Amniotic stem cell (primary cell): Measurements from ENCODE around the gene PDE4D.

Experiments used
- DNase-seq: peaks from one replicate; lab custom pipeline; 2025; lab: John Stamatoyannopoulos, UW

Gene PDE4D

DNA sequence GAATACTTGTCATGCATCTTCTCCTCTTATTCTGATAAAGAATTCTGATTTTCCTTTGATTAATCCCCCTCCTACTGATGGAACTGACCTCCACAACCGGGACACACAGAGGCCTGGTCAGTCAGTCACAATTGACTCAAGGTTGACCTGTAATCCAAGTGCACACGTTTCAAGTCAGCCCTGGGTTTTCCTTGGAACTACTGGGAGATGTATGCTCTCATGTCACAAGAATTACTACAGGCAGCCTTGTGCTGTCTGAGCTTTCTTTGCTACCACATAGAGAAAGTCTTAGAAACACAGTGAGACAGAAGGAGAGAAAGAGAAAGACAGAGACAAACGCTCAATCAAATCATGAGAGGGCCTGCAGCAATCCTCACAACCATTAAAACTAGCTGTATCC lies 345.8 kb downstream of the PDE4D start:
- no peak for DNase-seq

DNA sequence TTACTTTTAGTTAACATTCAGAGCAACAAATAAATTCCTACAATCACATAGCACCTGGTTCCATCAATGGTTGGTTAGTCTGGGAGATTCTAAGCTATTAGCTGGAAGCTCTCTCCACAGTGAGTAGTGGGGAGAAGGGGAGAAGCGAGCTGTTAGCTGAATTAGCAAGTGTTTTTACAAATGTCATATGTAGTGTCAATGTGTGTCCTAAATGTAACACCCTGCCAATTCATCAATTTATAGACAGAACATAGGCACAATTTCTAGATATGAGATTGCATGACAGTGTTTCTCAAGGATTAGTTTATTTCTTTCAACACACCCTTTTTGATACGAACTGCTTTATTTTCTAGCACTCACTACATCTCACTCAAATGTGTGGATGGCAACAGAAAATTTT lies 349.0 kb downstream of the PDE4D start:
- no peak for DNase-seq

DNA sequence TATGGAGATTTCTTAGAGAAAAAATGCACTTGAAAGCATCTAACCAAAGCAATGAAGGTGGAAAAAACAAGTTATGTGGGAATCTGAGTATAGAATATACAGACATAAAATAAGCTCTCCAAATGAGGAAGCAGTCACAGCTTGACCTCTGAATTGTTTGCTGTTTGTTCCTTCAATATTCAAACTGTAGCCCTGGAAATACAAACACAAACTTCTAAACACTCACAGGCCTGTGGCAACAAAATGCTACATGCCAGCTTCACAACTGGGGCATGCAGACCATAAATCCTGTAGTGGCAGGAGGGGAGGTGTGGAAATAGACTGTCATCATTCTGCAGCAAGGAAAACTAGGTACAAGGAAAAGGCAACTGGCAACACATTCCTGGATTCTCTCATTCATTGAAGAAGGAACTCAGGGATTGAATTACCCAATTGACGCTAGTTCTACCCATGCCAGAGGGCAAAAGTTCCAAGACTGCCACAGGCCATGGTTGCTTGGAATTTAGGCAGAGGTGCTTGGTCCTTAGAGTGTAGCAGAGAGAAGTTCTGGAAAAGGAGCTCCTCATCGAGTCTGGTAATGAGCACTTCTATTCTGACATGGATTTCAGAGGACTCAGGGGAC lies 349.6 kb downstream of the PDE4D start:
- no peak for DNase-seq

DNA sequence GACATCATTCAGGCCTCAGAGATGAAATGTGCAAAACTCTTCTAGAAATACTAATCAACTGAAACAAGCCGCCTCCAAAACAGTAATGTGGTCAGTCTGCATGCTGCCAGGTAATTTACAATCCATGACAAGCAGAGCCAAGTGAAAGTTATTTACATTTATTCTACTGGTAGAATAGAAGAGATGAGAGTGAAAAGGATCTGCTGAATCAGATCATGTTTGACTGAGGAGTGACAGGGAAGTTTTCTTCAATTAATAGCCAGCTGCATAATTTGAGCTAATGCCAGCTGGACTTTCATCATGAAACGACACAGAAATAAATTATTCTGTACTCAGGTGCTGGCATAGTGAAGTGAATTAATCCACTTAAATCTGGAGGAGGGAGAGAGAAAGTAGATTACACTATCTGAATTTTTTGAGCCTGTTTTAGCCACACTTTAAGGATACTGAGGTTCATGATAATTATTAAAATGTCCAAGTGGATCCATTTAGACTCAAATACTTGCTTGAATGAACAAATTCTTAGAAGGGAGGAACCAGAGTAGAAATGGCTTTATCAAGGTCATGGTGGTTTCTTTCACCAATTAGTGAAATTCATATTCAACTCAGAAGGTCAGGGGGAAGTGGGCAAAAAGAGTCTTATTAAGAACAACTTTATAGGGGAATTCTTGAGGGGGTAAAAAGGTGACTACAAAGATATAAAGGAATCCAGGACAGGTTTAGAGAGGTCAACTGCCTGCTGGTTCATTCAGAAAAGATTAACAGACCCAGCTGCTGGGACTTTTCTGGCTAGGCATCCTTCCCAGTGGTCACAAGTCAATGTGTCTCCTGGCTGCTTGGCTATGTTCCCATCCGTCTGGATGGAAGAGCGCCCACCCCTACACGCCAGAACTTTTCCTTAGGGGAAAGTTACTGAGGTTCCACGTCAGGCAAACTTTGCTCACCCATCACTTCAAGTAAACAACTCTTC lies 350.4 kb downstream of the PDE4D start:
- no peak for DNase-seq

DNA sequence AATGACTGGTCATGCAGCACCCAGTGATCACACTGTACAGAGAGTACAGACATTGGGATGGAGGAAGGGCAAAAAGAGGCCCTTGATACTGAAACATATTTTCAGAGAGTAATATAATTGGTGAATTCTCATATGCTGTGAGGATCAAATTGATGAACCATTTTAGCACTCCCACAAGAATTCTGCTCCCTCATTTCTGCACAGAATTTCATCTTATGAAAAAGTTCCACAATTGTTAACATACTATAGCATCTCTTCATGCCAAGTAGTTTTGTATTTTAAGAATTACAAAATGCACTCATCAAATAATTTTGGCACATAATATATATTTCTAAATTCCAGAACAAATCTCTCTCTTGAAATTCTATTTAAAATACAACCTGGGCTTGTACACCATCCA lies 351.2 kb downstream of the PDE4D start:
- DNase-seq = no peak

DNA sequence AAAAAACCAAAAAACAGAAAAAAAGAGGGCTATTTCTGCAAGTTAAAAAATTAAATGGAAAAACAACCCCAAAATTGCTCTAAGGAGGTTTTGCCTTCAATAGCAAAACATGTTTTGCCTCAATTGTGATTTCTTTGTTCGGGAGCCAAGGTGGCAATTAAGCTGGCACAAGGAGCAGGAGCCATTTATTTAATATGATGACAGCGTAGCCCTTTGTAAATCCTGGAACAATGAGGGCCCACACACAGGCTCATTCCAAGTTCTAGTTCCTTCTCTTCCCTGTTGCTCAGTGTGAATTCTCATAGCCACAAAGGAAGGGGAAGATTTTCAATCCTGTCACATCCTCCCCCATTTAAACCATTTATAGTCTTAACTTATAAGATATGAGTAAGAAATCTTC lies 353.2 kb downstream of the PDE4D start:
- no peak for DNase-seq

DNA sequence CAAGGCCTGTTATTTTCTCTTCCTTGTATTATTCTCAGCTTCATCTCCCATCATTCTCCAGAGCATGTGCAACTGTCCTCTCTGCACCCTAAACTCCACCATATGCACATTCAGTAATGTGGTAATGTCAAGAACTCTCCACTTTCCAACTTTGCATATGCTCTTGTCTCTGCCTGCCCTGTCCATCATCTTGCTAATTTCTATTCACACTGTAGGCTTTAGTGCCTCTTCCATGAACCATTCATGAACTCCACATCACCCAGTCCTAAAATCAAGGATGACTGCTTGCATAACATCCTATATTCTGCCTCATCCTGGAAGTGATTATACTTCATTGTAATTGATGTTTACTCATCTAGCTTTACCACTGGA lies 354.8 kb downstream of the PDE4D start:
- DNase-seq = no peak

DNA sequence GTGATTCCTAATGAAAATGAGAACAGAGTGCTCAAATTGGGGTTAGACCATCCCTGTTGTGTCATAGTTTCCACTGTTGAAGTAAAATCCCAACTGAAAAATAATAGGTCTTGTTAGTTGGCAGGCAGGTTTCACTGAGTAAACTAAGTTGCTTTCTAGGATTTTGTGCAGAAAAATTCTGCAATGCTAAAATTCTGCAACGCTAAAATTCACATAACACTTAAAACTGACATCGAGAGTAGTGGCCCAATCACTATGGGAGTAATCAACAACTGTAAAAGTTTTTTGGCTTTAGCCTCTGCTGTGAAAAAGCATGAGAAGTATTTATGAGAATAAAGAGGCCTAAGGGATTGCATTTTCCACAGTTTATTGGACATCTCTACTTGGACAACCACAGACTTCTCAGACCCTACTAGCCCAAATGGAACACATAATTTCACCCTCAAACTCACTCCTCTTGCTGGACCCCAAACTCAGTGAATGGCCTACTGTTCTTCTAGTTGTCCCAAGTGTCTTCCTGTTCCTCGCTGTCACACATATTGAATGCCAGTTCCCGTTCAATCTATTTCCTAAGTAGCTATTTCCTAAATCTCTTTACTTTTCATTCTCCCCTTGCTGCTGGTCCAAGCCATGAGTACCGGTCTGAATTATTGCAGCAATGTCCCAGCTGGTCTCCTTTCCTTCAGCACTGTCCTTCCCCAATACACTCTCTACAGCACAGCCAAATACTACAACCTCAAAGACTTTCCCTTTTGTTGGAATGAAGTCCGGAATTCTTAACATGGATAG lies 355.4 kb downstream of the PDE4D start:
- no peak for DNase-seq

DNA sequence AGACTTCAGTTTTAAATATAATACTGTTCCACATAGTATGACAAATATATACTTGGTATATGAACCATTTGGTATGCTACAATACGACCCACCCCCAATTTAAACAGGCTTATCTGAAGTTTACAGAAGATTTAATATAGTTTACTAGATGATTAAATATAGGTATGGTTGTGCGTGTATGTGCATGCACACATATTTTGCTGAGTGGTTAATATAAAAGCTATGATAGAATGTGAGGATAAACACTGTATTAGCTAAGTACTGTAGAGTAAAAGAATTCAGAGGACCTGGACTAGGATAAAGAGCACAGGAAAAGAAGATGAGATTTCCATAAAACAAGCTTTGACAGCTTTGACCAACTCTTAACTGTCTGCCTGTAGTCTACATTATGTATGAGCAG lies 356.7 kb downstream of the PDE4D start:
- DNase-seq = no peak

DNA sequence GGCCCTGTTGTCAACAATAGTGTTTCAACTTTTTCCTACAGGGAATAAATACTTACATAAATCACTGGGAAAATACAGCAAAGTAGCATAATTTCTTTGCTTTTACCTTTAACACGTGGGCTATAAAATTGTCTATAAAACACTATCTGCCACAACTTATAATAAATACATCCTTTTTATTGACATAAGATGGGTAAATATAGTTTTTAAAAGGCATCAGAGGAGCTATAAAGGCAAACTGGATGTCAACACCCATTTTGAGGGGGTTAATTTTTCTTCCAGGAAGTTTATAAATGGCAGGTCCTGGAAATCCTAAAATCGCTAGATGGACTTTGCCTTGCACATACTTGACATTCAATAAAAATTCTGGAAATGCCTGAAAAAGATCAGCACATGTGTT lies 358.0 kb downstream of the PDE4D start:
- DNase-seq = no peak

DNA sequence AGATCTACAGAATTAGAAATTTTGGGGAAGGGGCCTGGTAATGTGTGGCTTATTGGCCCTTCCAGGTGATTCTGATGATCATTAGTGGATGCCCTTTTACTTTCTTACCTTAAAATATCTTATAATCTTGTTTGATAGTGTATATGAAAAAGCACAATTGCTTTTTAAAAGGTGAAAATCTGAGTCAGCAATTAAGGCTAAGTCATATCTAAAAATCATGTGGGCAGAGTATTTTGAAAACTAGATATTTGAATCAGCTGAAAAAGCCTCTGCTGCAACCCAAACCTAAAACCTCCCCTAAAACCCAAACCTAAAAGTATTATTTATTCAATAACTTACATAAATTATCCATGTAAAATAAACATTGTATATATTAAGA lies 359.8 kb downstream of the PDE4D start:
- no peak for DNase-seq

DNA sequence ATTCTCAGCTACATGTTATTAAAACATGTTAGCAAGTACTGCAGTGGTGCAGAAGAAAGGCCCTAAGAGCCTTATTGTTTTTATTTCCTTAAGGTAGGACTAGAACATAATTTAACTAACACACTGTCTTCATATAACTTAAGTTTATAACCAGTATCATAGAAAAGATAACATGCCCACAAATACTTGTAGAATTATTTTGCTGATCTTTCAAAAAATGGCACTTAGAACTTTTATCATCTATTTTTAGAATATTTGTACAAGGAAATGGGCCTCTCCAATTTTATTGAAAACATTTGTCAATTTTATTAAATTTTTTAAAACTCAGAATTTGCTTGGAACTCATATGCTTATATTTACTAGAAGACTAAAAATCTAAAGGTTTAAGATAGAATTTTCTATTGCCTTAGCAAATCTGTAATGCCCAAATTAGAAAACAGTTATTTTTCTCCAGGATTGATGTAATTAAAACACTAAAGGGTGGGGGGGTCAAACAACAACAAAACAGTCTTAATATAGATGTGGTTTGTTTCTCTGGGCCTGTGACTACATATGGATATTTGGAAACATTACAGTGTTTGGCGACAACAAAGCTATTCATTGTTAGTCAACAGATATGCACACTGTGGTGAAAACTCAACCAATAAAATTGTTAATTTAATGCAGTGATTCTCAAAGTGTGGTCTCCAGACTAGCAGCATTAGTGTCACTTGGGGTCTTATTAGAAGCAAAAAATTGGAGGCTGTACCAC lies 360.4 kb downstream of the PDE4D start:
- no peak for DNase-seq

DNA sequence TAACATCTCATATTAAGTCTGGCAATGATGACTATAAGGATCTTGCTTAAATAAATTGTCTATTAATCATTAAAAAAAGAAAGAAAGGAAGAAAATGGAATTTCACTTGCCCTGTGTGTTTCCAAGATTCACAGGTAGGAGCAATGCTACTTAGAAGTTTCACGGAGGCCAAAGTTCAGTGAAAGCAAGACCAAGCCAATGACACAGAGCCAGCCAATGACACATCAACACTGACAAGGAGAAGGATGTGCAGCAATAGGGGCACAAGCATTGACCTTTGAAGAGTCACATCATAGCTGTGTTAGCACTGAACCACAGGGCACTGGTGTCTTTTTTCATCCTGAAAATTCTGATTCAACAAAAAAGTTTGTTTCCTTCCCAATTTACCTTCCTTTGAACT lies 364.3 kb downstream of the PDE4D start:
- DNase-seq = no peak

DNA sequence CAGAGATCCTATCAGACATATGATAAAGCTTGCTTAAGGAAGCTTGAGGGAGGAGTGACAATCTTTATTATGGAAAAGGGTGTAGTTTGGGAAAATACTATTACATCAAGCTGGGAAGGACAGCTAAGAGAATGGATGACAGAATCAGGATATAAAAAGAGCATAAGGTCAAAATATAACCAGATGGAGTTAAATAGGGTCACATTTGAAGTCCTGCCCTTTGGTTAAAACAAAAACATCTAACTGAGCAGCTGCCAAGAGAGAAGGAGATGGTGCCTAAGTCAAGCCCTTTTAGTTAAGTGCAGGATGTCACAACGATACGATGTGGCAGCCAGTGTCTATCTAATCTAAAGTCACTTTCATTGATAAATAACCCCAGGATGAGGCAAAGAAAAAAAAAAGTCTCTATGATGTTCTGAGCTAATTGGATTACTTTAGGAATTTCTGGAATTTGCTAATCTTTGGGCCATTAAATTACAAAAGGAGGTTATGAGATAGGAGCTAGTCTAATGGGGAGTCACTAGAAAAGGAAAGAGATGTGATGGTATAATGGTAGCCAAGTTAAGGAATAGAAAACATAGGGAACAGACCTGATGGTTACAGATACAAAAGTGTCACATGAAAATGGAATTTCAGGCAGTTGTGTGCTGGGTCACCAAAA lies 365.2 kb downstream of the PDE4D start:
- no peak for DNase-seq

DNA sequence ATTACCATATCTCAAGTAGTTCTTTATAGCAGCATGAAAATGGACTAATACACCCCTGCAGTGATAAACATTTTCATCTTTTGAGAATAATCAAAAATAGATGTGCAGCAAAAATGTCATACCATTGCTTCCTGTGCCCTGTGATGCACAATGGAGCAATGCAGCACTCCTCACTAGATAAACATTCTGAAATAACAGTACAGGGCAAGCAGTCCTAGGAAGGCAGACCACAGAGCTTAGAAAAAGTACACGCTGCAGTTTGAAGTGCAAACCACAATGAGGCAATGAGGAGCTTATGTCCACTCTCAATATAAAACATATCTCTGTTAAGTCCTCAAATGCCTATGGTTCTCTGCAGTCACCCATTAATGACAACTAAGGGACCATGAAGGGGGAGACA lies 367.6 kb downstream of the PDE4D start:
- DNase-seq = no peak

DNA sequence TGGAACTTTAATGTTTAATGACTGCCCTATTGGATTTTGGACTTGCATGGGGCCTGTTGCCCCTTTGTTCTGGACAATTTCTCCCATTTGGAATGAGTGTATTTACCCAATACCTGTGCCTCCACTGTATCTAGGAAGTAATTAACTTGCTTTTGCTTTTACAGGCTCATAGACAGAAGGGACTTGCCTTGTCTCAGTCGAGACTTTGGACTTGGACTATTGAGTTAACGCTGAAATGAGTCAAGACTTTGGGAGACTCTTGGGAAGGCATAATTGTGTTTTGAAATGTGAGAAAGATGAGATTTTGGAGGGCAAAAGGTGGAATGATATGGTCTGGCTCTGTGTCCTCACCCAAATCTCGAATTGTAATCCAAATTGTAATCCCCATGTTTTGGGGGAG lies 368.2 kb downstream of the PDE4D start:
- DNase-seq = no peak

DNA sequence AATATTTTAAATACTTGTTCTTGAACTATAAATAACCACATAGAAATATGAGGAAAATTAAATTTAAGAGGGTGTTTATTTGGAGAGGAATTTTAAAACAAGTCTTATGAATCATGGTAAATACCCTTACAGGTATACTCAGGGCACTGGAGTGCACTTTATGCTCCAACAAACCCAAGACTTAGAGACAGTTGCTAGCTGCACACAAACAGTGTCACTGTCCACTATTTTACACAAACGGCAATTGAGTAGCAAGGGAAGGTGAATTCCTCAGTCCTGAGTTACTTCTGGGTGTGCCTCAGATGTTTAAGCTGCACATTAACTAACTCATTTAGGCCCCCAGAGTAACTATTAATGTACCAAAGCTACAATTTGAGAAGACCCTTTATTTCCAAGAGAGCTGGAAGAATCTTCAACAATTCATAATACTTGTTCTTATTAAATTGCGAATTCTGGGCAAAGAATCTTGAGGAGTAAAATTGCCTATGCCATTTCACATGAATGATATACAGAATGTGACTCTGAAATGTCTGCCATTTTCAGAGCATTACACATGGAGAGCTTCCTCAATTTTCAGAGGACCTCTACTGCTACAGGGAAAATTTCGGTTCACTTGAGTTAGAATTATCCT lies 371.2 kb downstream of the PDE4D start:
- DNase-seq = no peak

DNA sequence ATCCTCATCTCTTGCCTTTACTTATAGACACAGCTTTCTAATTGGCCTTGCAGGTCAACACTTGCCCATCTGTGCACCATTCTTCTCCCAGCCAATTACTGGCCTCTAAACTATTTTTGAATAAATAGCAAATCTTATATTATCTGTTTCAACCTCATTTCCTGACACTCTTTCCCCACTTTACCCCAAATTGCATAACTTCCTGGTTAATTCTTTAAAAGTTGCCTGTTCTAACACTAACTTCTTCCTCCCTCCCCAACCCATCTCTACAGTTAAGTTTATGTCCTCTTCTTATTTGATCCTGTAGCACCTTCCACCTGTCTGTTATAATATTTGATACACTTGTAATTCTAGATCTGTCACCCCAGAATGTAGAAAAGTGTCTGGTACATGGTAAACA lies 372.1 kb downstream of the PDE4D start:
- no peak for DNase-seq

DNA sequence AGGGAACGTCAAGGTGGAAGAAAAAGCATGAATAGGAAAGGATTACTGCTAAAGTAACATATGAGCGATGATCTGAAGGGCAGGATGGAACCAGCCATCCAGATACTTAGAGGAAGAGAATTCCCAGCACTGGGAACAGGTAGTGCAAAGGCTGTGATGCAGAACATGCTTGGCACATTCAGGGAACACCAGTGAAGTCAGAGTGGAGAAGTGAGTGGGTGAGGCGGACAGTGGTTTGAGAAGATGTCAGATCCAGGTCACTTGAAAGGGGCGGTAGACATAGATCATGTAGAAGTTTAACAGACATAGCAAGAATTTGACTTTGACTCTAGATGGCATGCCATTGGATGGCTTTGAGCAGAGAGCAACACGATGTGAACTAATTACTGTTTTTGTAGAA lies 374.2 kb downstream of the PDE4D start:
- DNase-seq = no peak

DNA sequence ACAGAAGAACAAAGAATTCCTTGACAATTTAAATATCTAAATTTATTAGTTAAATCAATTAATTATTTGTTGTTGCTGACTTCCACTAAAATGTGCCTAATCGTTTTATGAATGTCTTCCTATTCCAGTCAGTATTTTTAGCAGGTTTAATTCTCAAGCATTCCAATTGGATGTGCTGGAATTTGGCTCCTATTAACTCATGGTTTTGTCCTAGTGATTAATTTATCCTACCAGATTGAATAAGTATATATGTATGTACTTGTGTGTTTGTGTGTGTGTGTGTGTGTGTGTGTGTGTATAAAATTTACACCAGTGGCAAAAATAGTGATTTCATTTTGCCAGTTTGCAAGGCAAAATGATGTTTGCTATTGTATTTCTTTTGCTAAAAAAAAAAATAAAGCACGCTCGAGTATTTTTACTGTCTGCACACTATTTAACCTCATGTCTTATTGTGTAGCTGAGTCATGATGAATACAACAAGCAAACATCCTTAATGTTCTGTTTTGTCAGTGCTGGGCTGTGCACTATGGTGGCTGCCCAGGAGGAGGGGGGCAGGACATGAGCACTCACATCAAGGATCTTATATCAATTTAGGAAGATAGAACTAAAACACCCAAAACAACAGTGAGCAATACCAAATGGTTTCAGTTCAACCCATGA lies 375.5 kb downstream of the PDE4D start:
- DNase-seq = no peak

DNA sequence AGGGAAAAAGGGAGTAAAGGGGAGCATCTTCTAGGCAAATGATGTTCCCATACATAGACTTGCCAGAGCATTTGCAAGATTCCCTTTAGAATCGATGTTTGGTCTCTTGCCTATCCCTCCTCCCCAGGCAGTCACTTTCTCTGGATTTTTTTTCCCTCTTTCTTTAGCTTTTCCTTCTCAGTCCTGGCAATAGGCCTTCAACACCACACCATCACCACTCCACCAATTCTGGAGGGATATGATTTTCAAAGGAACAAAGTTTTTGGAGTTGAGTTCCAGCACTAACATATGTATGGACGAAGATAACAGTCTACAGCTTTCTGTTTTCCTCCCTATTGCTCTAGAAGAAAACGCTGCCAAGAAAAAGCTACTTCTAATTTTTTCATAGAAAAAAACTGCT lies 377.4 kb downstream of the PDE4D start:
- no peak for DNase-seq
